Measurements from ENCODE around the gene SNX33.

The SNX33 gene

GRCh38 chr15:75636026-75636425, 11.7 kb upstream of the SNX33 start:
- POLR2A ChIA-PET = no interaction called here
- no peak for DNase-seq (ENCODE audit: extremely low spot score)
- TF ChIP-seq CTCF (IDR thresholded peaks at IDR 0.05; ENCODE audit: control extremely low read depth, extremely low read depth, low read depth, missing control alignments) = no peak
- CTCF ChIA-PET = interaction anchor here (1.4 to 1.8 kb wide), 2 partner anchors 9 to 12 kb away, joined by 4 to 11 read pairs; partner anchors contain the start of genes SNUPN and SNX33

GRCh38 chr15:75637245-75638009, 10.3 kb upstream of the SNX33 start:
- ChIA-PET POLR2A (interaction anchor here (0.6 kb wide), 1 partner anchor 303 kb away, joined by 3 read pairs; no protein-coding TSS in a partner anchor), CTCF (interaction anchor here (1.3 to 4.1 kb wide), 6 partner anchors 10 to 269 kb away, joined by 4 to 24 read pairs (median 8); partner anchors contain the start of genes MAN2C1, SNUPN and SNX33)
- no peak for TF ChIP-seq CTCF (IDR thresholded peaks at IDR 0.05; ENCODE audit: control extremely low read depth, extremely low read depth, low read depth, missing control alignments)
- DNase-seq (ENCODE audit: extremely low spot score) = no peak

GRCh38 chr15:75639191-75639708, 8.5 kb upstream of the SNX33 start:
- no peak for DNase-seq (ENCODE audit: extremely low spot score)
- POLR2A ChIA-PET = interaction anchor here (1.5 to 2.5 kb wide), 4 partner anchors 14 to 271 kb away, joined by 9 to 13 read pairs (median 10); partner anchors contain the start of genes MAN2C1, SIN3A and SNUPN

GRCh38 chr15:75639709-75640482, 7.8 kb upstream of the SNX33 start, which contains the start of gene IMP3:
Gene IMP3, minus strand, starts transcription at chr15:75640224. Its CDS starts 56 bp downstream, at chr15:75640168.
- POLR2A ChIA-PET = interaction anchor here (0.5 to 2.5 kb wide), 7 partner anchors 12 to 272 kb away, joined by 3 to 13 read pairs (median 9); partner anchors contain the start of genes MAN2C1, SIN3A and SNUPN
- CTCF ChIA-PET = interaction anchor here (0.7 to 4.1 kb wide), 13 partner anchors 10 to 597 kb away, joined by 3 to 24 read pairs (median 3); partner anchors contain the start of gene SNUPN

More at GRCh38 chr15:75639191-75639708, 8.5 kb upstream of the SNX33 start:
- TF ChIP-seq CTCF (IDR thresholded peaks at IDR 0.05; ENCODE audit: control extremely low read depth, extremely low read depth, low read depth, missing control alignments) = no peak
- CTCF ChIA-PET = interaction anchor here (0.7 to 4.1 kb wide), 11 partner anchors 8 to 596 kb away, joined by 3 to 24 read pairs (median 4); partner anchors contain the start of genes SNUPN and SNX33

GRCh38 chr15:75640483-75641178, 7.1 kb upstream of the SNX33 start:
- DNase-seq (ENCODE audit: extremely low spot score) = no peak
- POLR2A ChIA-PET = interaction anchor here (0.5 to 2.5 kb wide), 7 partner anchors 13 to 272 kb away, joined by 3 to 13 read pairs (median 9); partner anchors contain the start of genes MAN2C1, SIN3A and SNUPN
- CTCF ChIA-PET = interaction anchor here (0.8 to 4.1 kb wide), 12 partner anchors 11 to 597 kb away, joined by 3 to 24 read pairs (median 4); partner anchors contain the start of gene SNUPN
- TF ChIP-seq CTCF (IDR thresholded peaks at IDR 0.05; ENCODE audit: control extremely low read depth, extremely low read depth, low read depth, missing control alignments) = peak; percentile 59

More at GRCh38 chr15:75639709-75640482, 7.8 kb upstream of the SNX33 start, which contains the start of gene IMP3:
- TF ChIP-seq CTCF (IDR thresholded peaks at IDR 0.05; ENCODE audit: control extremely low read depth, extremely low read depth, low read depth, missing control alignments) = no peak
- DNase-seq (ENCODE audit: extremely low spot score) = peak; percentile 97

Data from GM10248 (cell line).